H1 (cell line): ENCODE data around the gene SERPINB2. TPM values are rescaled to one million over a fixed set of nuclear protein-coding genes. Genes with fewer than 3 reads are reported as not detected.

Source experiments
- CTCF ChIA-PET: fragments of 300-600 bp; sonication (Branson Sonifier 250); formaldehyde crosslinking; loops from one replicate; lab custom pipeline; 2021; ENCODE audit not compliant: partially characterized antibody; lab: Charles Lee
- POLR2A ChIA-PET: fragments of 300-600 bp; sonication (Branson Sonifier 250); formaldehyde crosslinking; loops from one replicate; lab custom pipeline; 2021; ENCODE audit warnings: inconsistent platforms; ENCODE audit not compliant: partially characterized antibody; lab: Charles Lee
- DNase-seq, 2 experiments: peaks; one replicate each; pipeline versions ENCODE4 v3.0.0 to v3.0.0-alpha.2; 2010 to 2022; ENCODE audit warnings: low spot score in 2 of 2, low read depth in 1 of 2, mixed read lengths in 1 of 2
- FAIRE-seq: peaks from 2 replicates; lab custom pipeline; 2011; peaks lifted over from hg19 to GRCh38; lab: Jason Lieb, UNC
- H2AFZ ChIP-seq: 2 replicates; pipeline ENCODE4 v1.8.1; 2012; ENCODE audit warnings: low read length, inconsistent platforms
- H2AK5ac ChIP-seq: 2 replicates; pipeline ENCODE4 v1.6.1; 2013; ENCODE audit warnings: low read depth, low read length
- H2BK120ac ChIP-seq: replicated peaks from 2 replicates; pipeline ENCODE3; 2013; ENCODE audit warnings: low read depth, low read length, inconsistent platforms
- H2BK12ac ChIP-seq: 2 replicates; pipeline ENCODE4 v1.6.1; 2013; ENCODE audit warnings: low read depth, low read length
- H2BK15ac ChIP-seq: 2 replicates; pipeline ENCODE4 v1.6.1; 2013; ENCODE audit warnings: low read length
- H2BK20ac ChIP-seq: 2 replicates; pipeline ENCODE4 v1.6.1; 2013; ENCODE audit warnings: low read length
- H2BK5ac ChIP-seq: 2 replicates; pipeline ENCODE4 v1.6.1; 2013; ENCODE audit warnings: low read depth, low read length
- H3K14ac ChIP-seq: 2 replicates; pipeline ENCODE4 v1.6.1; 2013; ENCODE audit warnings: inconsistent platforms; ENCODE audit not compliant: insufficient read length
- H3K18ac ChIP-seq: 2 replicates; pipeline ENCODE4 v1.6.1; 2013; ENCODE audit warnings: low read length; ENCODE audit errors: extremely low read depth
- H3K23ac ChIP-seq: 2 replicates; pipeline ENCODE4 v1.6.1; 2013; ENCODE audit warnings: inconsistent platforms; ENCODE audit not compliant: insufficient read length
- H3K23me2 ChIP-seq: 2 replicates; pipeline ENCODE4 v1.6.1; 2013; ENCODE audit warnings: low read depth, low read length
- H3K27ac ChIP-seq: 2 replicates; pipeline ENCODE4 v1.6.1; 2011; ENCODE audit warnings: low read depth, low read length, inconsistent platforms
- H3K27me3 ChIP-seq, 4 experiments: replicated peaks in 1 of 4; 1 replicate in 1 of 4; 2 replicates in 3 of 4; pipeline versions ENCODE4 v1.6.1 to v1.8.1; 2011 to 2013; ENCODE audit warnings: low read length in 3 of 4, mild to moderate bottlenecking in 3 of 4, inconsistent platforms in 2 of 4, mixed read lengths in 2 of 4, moderate library complexity in 1 of 4; ENCODE audit not compliant: control insufficient read depth in 3 of 4, insufficient read depth in 3 of 4; ENCODE audit errors: extremely low read depth in 1 of 4
- H3K36me3 ChIP-seq, 4 experiments: 2 replicates each; pipeline versions ENCODE4 v1.6.1 to v1.8.1; 2011 to 2013; ENCODE audit warnings: mild to moderate bottlenecking in 4 of 4, low read length in 3 of 4, moderate library complexity in 2 of 4, control low read depth in 1 of 4, inconsistent platforms in 1 of 4; ENCODE audit not compliant: insufficient read depth in 4 of 4, control insufficient read depth in 2 of 4
- H3K4ac ChIP-seq: replicated peaks from 2 replicates; pipeline ENCODE3; 2013; ENCODE audit warnings: low read length, low read depth, mixed read lengths, inconsistent platforms; ENCODE audit not compliant: insufficient read length
- H3K4me1 ChIP-seq, 4 experiments: replicated peaks in 1 of 4; 1 replicate in 1 of 4; 2 replicates in 3 of 4; pipeline versions ENCODE4 v1.6.1 to v1.8.1; 2011 to 2013; ENCODE audit warnings: low read length in 3 of 4, inconsistent platforms in 2 of 4, mixed read lengths in 1 of 4; ENCODE audit not compliant: insufficient read depth in 4 of 4, control insufficient read depth in 3 of 4
- H3K4me2 ChIP-seq, 2 experiments: 2 replicates each; pipeline versions ENCODE4 v1.6.1 to v1.8.1; 2011 to 2013; ENCODE audit warnings: low read depth in 2 of 2, low read length in 2 of 2, control low read depth in 1 of 2, inconsistent platforms in 1 of 2, mild to moderate bottlenecking in 1 of 2; ENCODE audit not compliant: insufficient read depth in 1 of 2
- H3K4me3 ChIP-seq, 4 experiments: fragments of 200-600, 300-600 bp in 1 of 4; sonication (generic), shearing (Covaris generic), sonication (Bioruptor Twin) in 1 of 4; 2 replicates each; pipeline versions ENCODE4 v1.5.1 to v1.8.1; 2011 to 2016; ENCODE audit warnings: low read length in 4 of 4, low read depth in 3 of 4, control low read depth in 2 of 4, inconsistent platforms in 2 of 4, mild to moderate bottlenecking in 2 of 4, mixed read lengths in 1 of 4, moderate library complexity in 1 of 4; ENCODE audit not compliant: insufficient read depth in 2 of 4; ENCODE audit errors: extremely low read depth in 1 of 4
- H3K56ac ChIP-seq: replicated peaks from 2 replicates; pipeline ENCODE3; 2013; ENCODE audit warnings: low read depth, mild to moderate bottlenecking, mixed read lengths, low read length, inconsistent platforms; ENCODE audit not compliant: insufficient read length
- H3K79me1 ChIP-seq: 2 replicates; pipeline ENCODE4 v1.6.1; 2013; ENCODE audit warnings: low read depth, low read length, control low read depth
- H3K79me2 ChIP-seq, 2 experiments: 2 replicates each; pipeline versions ENCODE4 v1.6.1 to v1.8.1; 2012 to 2013; ENCODE audit warnings: low read length in 2 of 2, mild to moderate bottlenecking in 2 of 2, inconsistent platforms in 1 of 2; ENCODE audit not compliant: insufficient read depth in 2 of 2, control insufficient read depth in 1 of 2
- H3K9ac ChIP-seq, 4 experiments: replicated peaks in 1 of 4; 1 replicate in 1 of 4; 2 replicates in 3 of 4; pipeline versions ENCODE4 v1.6.1 to v1.8.1; 2011 to 2013; ENCODE audit warnings: low read depth in 3 of 4, low read length in 3 of 4, control low read depth in 2 of 4, mild to moderate bottlenecking in 2 of 4, moderate library complexity in 2 of 4, inconsistent platforms in 1 of 4; ENCODE audit errors: extremely low read depth in 1 of 4
- H3K9me3 ChIP-seq, 2 experiments: 2 replicates each; pipeline versions ENCODE4 v1.6.1 to v1.8.1; 2012 to 2013; ENCODE audit warnings: mild to moderate bottlenecking in 2 of 2, moderate library complexity in 2 of 2, control low read depth in 1 of 2, inconsistent platforms in 1 of 2, low read depth in 1 of 2, low read length in 1 of 2, mixed read lengths in 1 of 2; ENCODE audit not compliant: insufficient read depth in 2 of 2
- H4K20me1 ChIP-seq, 2 experiments: replicated peaks in 1 of 2; 2 replicates each; pipeline versions ENCODE3 to v1.8.1; 2011 to 2013; ENCODE audit warnings: inconsistent platforms in 2 of 2, low read length in 2 of 2, mild to moderate bottlenecking in 1 of 2; ENCODE audit not compliant: insufficient read depth in 2 of 2, control insufficient read depth in 1 of 2
- H4K5ac ChIP-seq: 2 replicates; pipeline ENCODE4 v1.6.1; 2013; ENCODE audit warnings: low read length, low read depth, mixed read lengths, inconsistent platforms; ENCODE audit not compliant: insufficient read length
- H4K8ac ChIP-seq: 2 replicates; pipeline ENCODE4 v1.8.0; 2013; ENCODE audit warnings: mild to moderate bottlenecking, moderate library complexity, low read length, inconsistent platforms; ENCODE audit not compliant: insufficient read depth; ENCODE audit errors: extremely low read depth
- H4K91ac ChIP-seq: replicated peaks from 2 replicates; pipeline ENCODE3; 2013; ENCODE audit warnings: low read length, mixed read lengths, inconsistent platforms; ENCODE audit not compliant: insufficient read length
- CHD2 ChIP-seq: IDR thresholded peaks from 2 replicates; pipeline ENCODE4 v1.6.1; 2012; ENCODE audit warnings: low read length, improper control_type of control experiment
- CREB1 ChIP-seq: IDR thresholded peaks from 2 replicates; pipeline ENCODE4 v1.6.1; 2012; ENCODE audit warnings: inconsistent platforms
- FOSL1 ChIP-seq: IDR thresholded peaks from 2 replicates; pipeline ENCODE4 v1.6.1; 2011; ENCODE audit warnings: mild to moderate bottlenecking, low read depth, low read length, moderate library complexity; ENCODE audit not compliant: insufficient read depth
- TAF7 ChIP-seq: optimal IDR thresholded peaks from 2 replicates; pipeline ENCODE3; 2011; ENCODE audit warnings: low read depth, mild to moderate bottlenecking, inconsistent platforms, low read length, moderate library complexity, borderline replicate concordance
- WGBS, 2 experiments: shearing (Covaris generic) in 1 of 2; methylation state at CpG; one replicate each; pipeline versions ENCODE4 v1.1.6 to v1.1.7; 2013 to 2015; ENCODE audit warnings: low lambda C conversion rate in 2 of 2, mixed read lengths in 2 of 2, inconsistent platforms in 1 of 2, low coverage in 1 of 2, missing lambda C conversion rate in 1 of 2; ENCODE audit not compliant: insufficient replicate concordance in 2 of 2, insufficient coverage in 1 of 2, insufficient read length in 1 of 2; ENCODE audit errors: extremely low coverage in 1 of 2, missing lambda C conversion rate in 1 of 2; 5-methylcytosine and 5-hydroxymethylcytosine counted together
- polyA plus RNA-seq, 7 experiments: library from polyadenylated mRNA; depleted of rRNA in 3 of 7; stranded (reverse) in 5 of 7; unstranded in 2 of 7; fragments of >200 nt in 5 of 7; fragments of 200-250 nt in 2 of 7; gene quantifications; 1 replicate in 5 of 7; 2 replicates in 1 of 7; 4 replicates in 1 of 7; pipeline versions ENCODE4 v1.2.1 to v1.2.3, GENCODE V29; 2011 to 2013; ENCODE audit warnings: missing spikeins in 2 of 7, mixed read lengths in 2 of 7
- total RNA-seq: library from RNA; stranded (reverse); fragmentation: NEBNext Ultra II Directional; extraction: Animal tissue kit (Norgen Biotek cat#: 25700); gene quantifications from 2 replicates; pipeline ENCODE4 v1.2.1, GENCODE V29; 2021

SERPINB2 gene
- total and polyA plus RNA-seq, 2 of the 8 experiments (the other 6 are each of a cell fraction or from before 2014, with no cell fraction given): not detected

GRCh38 chr18:63869374-63869773 lies 18.1 kb upstream of the SERPINB2 start:
- no peak overlapping the region for H2AK5ac ChIP-seq
- CTCF ChIA-PET: interaction anchor here (0.7 to 1.0 kb wide), 3 partner anchors 15 to 27 kb away, joined by 3 to 4 read pairs (median 3); no protein-coding TSS in a partner anchor
- H3K56ac ChIP-seq: no peak overlapping the region
- H2BK20ac ChIP-seq: no peak overlapping the region
- H3K27me3 ChIP-seq: no peaks in the 10 kb centered on the region
- no peaks in the 10 kb centered on the region for H3K79me2 ChIP-seq
- WGBS, 2 experiments: 89% methylated on average over 9 of the region's 9 CpGs; no CpG with 5 or more reads in 1 of the 2 experiments
- no peak overlapping the region for H2AFZ ChIP-seq
- POLR2A ChIA-PET: no interaction called here
- no peak overlapping the region for H3K9ac ChIP-seq
- no peak overlapping the region for H3K18ac ChIP-seq
- H2BK5ac ChIP-seq: no peak overlapping the region
- H2BK15ac ChIP-seq: no peak overlapping the region
- no peaks in the 10 kb centered on the region; a peak in 1 of 8 replicates for H3K36me3 ChIP-seq
- no peaks in the 10 kb centered on the region for H3K79me1 ChIP-seq
- H4K20me1 ChIP-seq: no peaks in the 10 kb centered on the region
- H3K14ac ChIP-seq: no peak overlapping the region
- H4K5ac ChIP-seq: no peak overlapping the region
- no peak overlapping the region for H2BK120ac ChIP-seq
- H3K23me2 ChIP-seq: no peaks in the 10 kb centered on the region
- H3K4me3 ChIP-seq: no peak overlapping the region
- TF ChIP-seq FOSL1 (no peak), TAF7 (no peak), CREB1 (no peak), CHD2 (no peak)
- H3K4me1 ChIP-seq: no peaks in the 10 kb centered on the region
- no peaks in the 10 kb centered on the region for H3K9me3 ChIP-seq
- DNase-seq: no peak
- H4K91ac ChIP-seq: no peak overlapping the region
- no peak overlapping the region for H4K8ac ChIP-seq
- no peak overlapping the region for H3K27ac ChIP-seq
- no peak for FAIRE-seq
- H3K23ac ChIP-seq: no peak overlapping the region
- H2BK12ac ChIP-seq: no peak overlapping the region
- no peak overlapping the region for H3K4ac ChIP-seq
- H3K4me2 ChIP-seq: no peak overlapping the region
